GM12878 (cell line): ENCODE data around the gene GID8. TPM values are rescaled to one million over a fixed set of nuclear protein-coding genes. Genes with fewer than 3 reads are reported as not detected.

ENCODE experiments used
- ATAC-seq: fragments of 200-7000 bp; cut with Tn5 transposase; 3 replicates; pipeline ENCODE4 v1.9.1; 2020; ENCODE audit warnings: mild to moderate bottlenecking, moderate library complexity
- BruUV-seq: library from RNA; stranded (reverse); fragments of 400-500 nt; replicated peaks from 2 replicates; lab custom pipeline; 2021; lab: Mats Ljungman, UMichigan
- CTCF ChIA-PET: fragments of 300-600 bp; sonication (Branson Sonifier 250); formaldehyde crosslinking; extraction: SDS; loops from one replicate; lab custom pipeline; 2021; ENCODE audit warnings: inconsistent platforms; lab: Yijun Ruan, JAX
- POLR2A ChIA-PET: fragments of 350-600 bp; formaldehyde crosslinking; extraction: SDS; loops from one replicate; lab custom pipeline; 2021; ENCODE audit warnings: inconsistent platforms; lab: Charles Lee
- RAD21 ChIA-PET: fragments of 300-600 bp; sonication (Branson Sonifier 250); formaldehyde crosslinking; loops from one replicate; lab custom pipeline; 2023; ENCODE audit warnings: antibody characterized with exemption; ENCODE audit not compliant: unreplicated experiment; lab: Charles Lee
- SMC1A ChIA-PET: fragments of 300-600 bp; sonication (Branson Sonifier 250); formaldehyde crosslinking; loops from one replicate; lab custom pipeline; 2023; ENCODE audit not compliant: unreplicated experiment, uncharacterized antibody; lab: Charles Lee
- DNase-seq: peaks from one replicate; pipeline ENCODE4 v3.0.0-alpha.2; 2011; ENCODE audit warnings: low read depth, low spot score
- FAIRE-seq: peaks from 3 replicates; lab custom pipeline; 2011; peaks lifted over from hg19 to GRCh38; lab: Jason Lieb, UNC
- H2AFZ ChIP-seq: 2 replicates; pipeline ENCODE4 v1.6.0; 2011; ENCODE audit warnings: low read depth, low read length, control low read depth; ENCODE audit not compliant: control insufficient read depth
- H3K27ac ChIP-seq: 2 replicates; pipeline ENCODE4 v1.5.1; 2011; ENCODE audit warnings: control low read depth; ENCODE audit not compliant: control insufficient read depth, insufficient read depth
- H3K27me3 ChIP-seq, 2 experiments: replicated peaks in 1 of 2; 2 replicates each; pipeline versions ENCODE4 v1.6.0 to v1.6.1; 2011; ENCODE audit warnings: low read length in 1 of 2; ENCODE audit not compliant: control insufficient read depth in 2 of 2, insufficient read depth in 2 of 2
- H3K36me3 ChIP-seq, 2 experiments: 2 replicates each; pipeline ENCODE4 v1.5.1; 2011; ENCODE audit warnings: low read length in 1 of 2; ENCODE audit not compliant: control insufficient read depth in 2 of 2, insufficient read depth in 2 of 2
- H3K4me1 ChIP-seq: 2 replicates; pipeline ENCODE4 v1.6.1; 2011; ENCODE audit warnings: mild to moderate bottlenecking, low read length, moderate library complexity, mixed read lengths; ENCODE audit not compliant: control insufficient read depth, insufficient read depth
- H3K4me2 ChIP-seq: 2 replicates; pipeline ENCODE4 v1.6.0; 2011; ENCODE audit warnings: control low read depth; ENCODE audit not compliant: control insufficient read depth, insufficient read depth
- H3K4me3 ChIP-seq: fragments of 200-600 bp; sonication (generic); 2 replicates; pipeline ENCODE4 v1.5.1; 2016
- H3K79me2 ChIP-seq: 2 replicates; pipeline ENCODE4 v1.6.0; 2011; ENCODE audit warnings: low read length; ENCODE audit not compliant: control insufficient read depth, insufficient read depth
- H3K9ac ChIP-seq: 2 replicates; pipeline ENCODE4 v1.8.0; 2011; ENCODE audit warnings: low read length, control low read depth, mixed read lengths; ENCODE audit not compliant: control insufficient read depth, insufficient read depth
- H3K9me3 ChIP-seq: replicated peaks from 3 replicates; pipeline ENCODE4 v1.5.1; 2011; ENCODE audit warnings: mild to moderate bottlenecking, low read length; ENCODE audit not compliant: control insufficient read depth, insufficient read depth
- H4K20me1 ChIP-seq: 2 replicates; pipeline ENCODE4 v1.6.0; 2011; ENCODE audit not compliant: control insufficient read depth, insufficient read depth
- ATF2 ChIP-seq: IDR thresholded peaks from 2 replicates; pipeline ENCODE4 v1.6.1; 2012; ENCODE audit warnings: low read length, inconsistent platforms
- BRCA1 ChIP-seq: IDR thresholded peaks from 2 replicates; pipeline ENCODE4 v1.6.1; 2011; ENCODE audit warnings: low read depth, low read length, improper control_type of control experiment
- CBX5 ChIP-seq: sonication (generic); IDR thresholded peaks from 2 replicates; pipeline ENCODE4 v1.6.1; 2016; ENCODE audit warnings: low read depth, moderate library complexity, mild to moderate bottlenecking, inconsistent platforms
- CREM ChIP-seq: IDR thresholded peaks from 2 replicates; pipeline ENCODE4 v1.6.1; 2014; ENCODE audit warnings: antibody characterized with exemption, low read depth
- E2F4 ChIP-seq: IDR thresholded peaks from 2 replicates; pipeline ENCODE4 v1.6.1; 2012; ENCODE audit warnings: low read depth, low read length, improper control_type of control experiment
- HCFC1 ChIP-seq: fragments of 150-350 bp; IDR thresholded peaks from 2 replicates; pipeline ENCODE4 v1.6.1; 2014; ENCODE audit warnings: low read length
- IKZF2 ChIP-seq, 2 experiments: fragments of 450-650 bp; IDR thresholded peaks; 2 replicates each; pipeline ENCODE4 v1.6.1; 2017; ENCODE audit warnings: mild to moderate bottlenecking in 2 of 2, moderate library complexity in 2 of 2
- KDM1A ChIP-seq: fragments of 200-600 bp; sonication (generic); IDR thresholded peaks from 2 replicates; pipeline ENCODE4 v1.6.1; 2016; ENCODE audit warnings: borderline replicate concordance
- LARP7 ChIP-seq: fragments of 450-650 bp; IDR thresholded peaks from 2 replicates; pipeline ENCODE4 v1.6.1; 2017; ENCODE audit warnings: mild to moderate bottlenecking
- PAX8 ChIP-seq: fragments of 450-650 bp; IDR thresholded peaks from 2 replicates; pipeline ENCODE4 v1.6.1; 2017; ENCODE audit warnings: mild to moderate bottlenecking, moderate library complexity
- PBX3 ChIP-seq: IDR thresholded peaks from 2 replicates; pipeline ENCODE4 v1.6.1; 2011; ENCODE audit warnings: mild to moderate bottlenecking, low read depth, low read length, moderate library complexity; ENCODE audit not compliant: insufficient replicate concordance
- RB1 ChIP-seq: fragments of 450-650 bp; formaldehyde crosslinking; IDR thresholded peaks from 2 replicates; pipeline ENCODE4 v1.6.1; 2017; ENCODE audit warnings: mild to moderate bottlenecking, borderline replicate concordance
- SKIL ChIP-seq: fragments of 450-650 bp; IDR thresholded peaks from 2 replicates; pipeline ENCODE4 v1.6.1; 2017; ENCODE audit warnings: mild to moderate bottlenecking, low read depth, inconsistent platforms; ENCODE audit not compliant: poor library complexity, severe bottlenecking
- STAT3 ChIP-seq: IDR thresholded peaks from 2 replicates; pipeline ENCODE4 v1.6.1; 2011; ENCODE audit warnings: low read depth, low read length, improper control_type of control experiment
- TCF12 ChIP-seq: IDR thresholded peaks from 2 replicates; pipeline ENCODE4 v1.6.1; 2011; ENCODE audit warnings: low read depth, mild to moderate bottlenecking, low read length
- TCF3 ChIP-seq: IDR thresholded peaks from 2 replicates; pipeline ENCODE4 v1.6.1; 2012; ENCODE audit warnings: low read depth, mild to moderate bottlenecking, low read length, borderline replicate concordance; ENCODE audit not compliant: insufficient read depth
- ZNF217 ChIP-seq: fragments of 450-650 bp; IDR thresholded peaks from 2 replicates; pipeline ENCODE4 v1.6.1; 2017; ENCODE audit warnings: antibody characterized with exemption, mild to moderate bottlenecking
- WGBS: methylation state at CpG from one replicate; pipeline ENCODE4 v1.1.6; 2016; ENCODE audit warnings: low lambda C conversion rate; ENCODE audit not compliant: insufficient replicate concordance, insufficient coverage; ENCODE audit errors: missing lambda C conversion rate; 5-methylcytosine and 5-hydroxymethylcytosine counted together
- in situ Hi-C: fragments of 300-500 bp; cut with MboI; formaldehyde crosslinking; loops from 9 replicates; pipeline ENCODE4 v1.14.3; 2018; ENCODE audit warnings: mixed read lengths
- intact Hi-C: fragments of 100-400 bp; cut with micrococcal nuclease; formaldehyde crosslinking; loops from one replicate; pipeline ENCODE4 v1.14.2; 2022; ENCODE audit not compliant: unreplicated experiment
- polyA plus RNA-seq, 11 experiments: library from polyadenylated mRNA; depleted of rRNA in 4 of 11; unstranded in 6 of 11; stranded (reverse) in 5 of 11; fragments of >200 nt; fragmentation: Nextera tagmentation in 4 of 11; fragmentation: Illumina TruSeq in 1 of 11; extraction: Ambion mirVana in 4 of 11; extraction: Trizol in 1 of 11; gene quantifications; 1 replicate in 1 of 11; 2 replicates in 10 of 11; pipeline versions ENCODE4 v1.2.1 to v1.2.3, GENCODE V29; 2011 to 2016; ENCODE audit warnings: inconsistent platforms in 2 of 11, missing spikeins in 2 of 11, low read depth in 1 of 11
- total RNA-seq, 4 experiments: library from RNA; depleted of rRNA in 3 of 4; stranded (reverse); fragments of >200 nt in 3 of 4; fragmentation: Illumina TruSeq in 1 of 4; extraction: Trizol in 1 of 4; gene quantifications; 2 replicates each; pipeline versions ENCODE4 v1.2.1 to v1.2.3, GENCODE V29; 2013 to 2021

Gene GID8
- total and polyA plus RNA-seq, 10 of the 15 experiments (the other 5 are each of a cell fraction or from before 2014, with no cell fraction given): 12.0 to 33.8 (median 22.2) TPM

GRCh38 chr20:62900692-62901584 lies 37.0 kb upstream of the GID8 start:
- ChIA-PET POLR2A (interaction anchor here (0.7 to 1.5 kb wide), 9 partner anchors 11 to 108 kb away, joined by 3 to 7 read pairs (median 4); no protein-coding TSS in a partner anchor), SMC1A (interaction anchor here (0.8 to 3.8 kb wide), 10 partner anchors 11 to 111 kb away, joined by 3 to 20 read pairs (median 6); no protein-coding TSS in a partner anchor)
- TF ChIP-seq LARP7 (no peak), CREM (peak; percentile 49; the same call in 1 of the 2 replicates), ATF2 (peak; percentile 8; the same call in 1 of the 2 replicates), RB1 (no peak), STAT3 (no peak), TCF3 (no peak), PBX3 (no peak), PAX8 (no peak), SKIL (no peak), ZNF217 (no peak), KDM1A (no peak), E2F4 (no peak), TCF12 (no peak), HCFC1 (no peak), BRCA1 (no peak), CBX5 (no peak), IKZF2 (IDR thresholded peaks at IDR 0.05) (no peak)

More at GRCh38 chr20:62900692-62901584, 37.0 kb upstream of the GID8 start:
- H3K36me3 ChIP-seq: peaks cover 19 to 46% of the 10 kb centered on the region in 2 experiments
- DNase-seq (no peak), FAIRE-seq (no peak), ATAC-seq (peak; percentile 35)
- in situ Hi-C loops (no loop called here), intact Hi-C loops (loop anchor here (2.0 to 5.0 kb wide), 4 partner anchors 18 to 108 kb away; partner anchors contain the start of gene SLC17A9)
- BruUV-seq: no TSS peak
- no peak overlapping the region for H2AFZ ChIP-seq
- H3K4me1 ChIP-seq: peaks cover 25% of the 10 kb centered on the region
- no peak overlapping the region for H3K9ac ChIP-seq
- ChIA-PET CTCF (interaction anchor here (0.6 to 8.2 kb wide), 15 partner anchors 7 to 280 kb away, joined by 3 to 92 read pairs (median 4); partner anchors contain the start of gene SLC17A9), RAD21 (interaction anchor here (1.0 to 4.4 kb wide), 8 partner anchors 13 to 108 kb away, joined by 3 to 21 read pairs (median 4); no protein-coding TSS in a partner anchor)
- H3K9me3 ChIP-seq: no peaks in the 10 kb centered on the region
- WGBS: 62% methylated on average over 20 of the region's 20 CpGs
- H3K27ac ChIP-seq: peak overlapping the region; percentile 30; the same call in 1 of the 2 replicates
- H3K4me3 ChIP-seq: no peak overlapping the region
- H3K27me3 ChIP-seq: no peaks in the 10 kb centered on the region
- H3K79me2 ChIP-seq: peaks cover 2% of the 10 kb centered on the region; the same call in 1 of the 2 replicates
- H4K20me1 ChIP-seq: peaks cover 3% of the 10 kb centered on the region; the same call in 1 of the 2 replicates
- peak overlapping the region; percentile 91; the same call in 1 of the 2 replicates for H3K4me2 ChIP-seq
